HG03432 (cell line): ENCODE results near the gene SRP54.
"Not testable (repeated sequence)": the region's sequence is repeated elsewhere in the genome, so short reads cannot be mapped to it uniquely, and the experiment has no call there.

Source experiments
- ATAC-seq: cut with Tn5 transposase; IDR thresholded peaks from one replicate; pipeline ENCODE4 v1.9.1; 2021; ENCODE audit warnings: mild to moderate bottlenecking, moderate library complexity; ENCODE audit not compliant: unreplicated experiment

The SRP54 gene

GRCh38 chr14:34982421-34983147 is at the start of gene SRP54:
SRP54 (plus strand) TSS chr14:34982992; CDS start chr14:34996710, 13,718 bp downstream.
- ATAC-seq = peak; percentile 85

- no peak for ATAC-seq
Observed at GRCh38 chr14:34933301-34933700, 49.5 kb upstream of the SRP54 start.

- ATAC-seq = no peak
Observed at GRCh38 chr14:34935488-34935887, 47.3 kb upstream of the SRP54 start.

- no peak for ATAC-seq
Observed at GRCh38 chr14:34937442-34937841, 45.4 kb upstream of the SRP54 start.

- no peak for ATAC-seq
Observed at GRCh38 chr14:34937876-34938275, 44.9 kb upstream of the SRP54 start.

GRCh38 chr14:34943506-34943905 is 39.3 kb upstream of the SRP54 start:
- no peak for ATAC-seq

- no peak for ATAC-seq
Observed at GRCh38 chr14:34944744-34945143, 38.0 kb upstream of the SRP54 start.

- no peak for ATAC-seq
Observed at GRCh38 chr14:34946699-34947098, 36.1 kb upstream of the SRP54 start.

GRCh38 chr14:34951286-34951685 is 31.5 kb upstream of the SRP54 start:
- no peak for ATAC-seq

GRCh38 chr14:34956931-34957330 is 25.9 kb upstream of the SRP54 start:
- ATAC-seq = no peak

GRCh38 chr14:34957771-34958286 is 25.0 kb upstream of the SRP54 start:
- ATAC-seq = no peak

- not testable (repeated sequence) for ATAC-seq
Observed at GRCh38 chr14:34962106-34962505, 20.7 kb upstream of the SRP54 start.

GRCh38 chr14:34964977-34965764 is 17.6 kb upstream of the SRP54 start:
- no peak for ATAC-seq

- no peak for ATAC-seq
Observed at GRCh38 chr14:34965912-34966311, 16.9 kb upstream of the SRP54 start.

GRCh38 chr14:34966413-34966812 is 16.4 kb upstream of the SRP54 start:
- ATAC-seq = peak; percentile 96

- no peak for ATAC-seq
Observed at GRCh38 chr14:34970665-34971064, 12.1 kb upstream of the SRP54 start.

- no peak for ATAC-seq
Observed at GRCh38 chr14:34971381-34971780, 11.4 kb upstream of the SRP54 start.

- ATAC-seq = no peak
Observed at GRCh38 chr14:34971801-34972200, 11.0 kb upstream of the SRP54 start.

GRCh38 chr14:34978444-34978843 is 4.3 kb upstream of the SRP54 start:
- no peak for ATAC-seq

GRCh38 chr14:34980337-34980900 is 2.4 kb upstream of the SRP54 start:
- ATAC-seq = no peak

GRCh38 chr14:34981743-34982420 is 910 bp upstream of the SRP54 start:
- ATAC-seq = peak; percentile 7
